Hepatocyte (in vitro differentiated cells): ENCODE measurements around the gene HCAR3. TPM values are rescaled to one million over a fixed set of nuclear protein-coding genes. Genes with fewer than 3 reads are reported as not detected.

ENCODE experiments used
- DNase-seq: peaks from one replicate; pipeline ENCODE4 v3.0.0-alpha.2; 2016; ENCODE audit warnings: low spot score
- H2AFZ ChIP-seq: fragments of 200-600 bp; sonication (generic); 2 replicates; pipeline ENCODE4 v1.6.0; 2016; ENCODE audit warnings: antibody characterized with exemption, mild to moderate bottlenecking
- H3K27ac ChIP-seq: fragments of 200-600 bp; sonication (generic); 2 replicates; pipeline ENCODE4 v1.5.1; 2016; ENCODE audit warnings: mild to moderate bottlenecking
- H3K27me3 ChIP-seq: fragments of 200-600 bp; sonication (generic); 2 replicates; pipeline ENCODE4 v1.6.1; 2016
- H3K36me3 ChIP-seq: fragments of 200-600 bp; sonication (generic); replicated peaks from 2 replicates; pipeline ENCODE4 v1.5.1; 2016; ENCODE audit warnings: low read depth; ENCODE audit not compliant: insufficient read depth
- H3K4me1 ChIP-seq: fragments of 200-600 bp; sonication (generic); 2 replicates; pipeline ENCODE4 v1.5.1; 2016; ENCODE audit warnings: mild to moderate bottlenecking, moderate library complexity; ENCODE audit not compliant: insufficient read depth
- H3K4me2 ChIP-seq: fragments of 200-600 bp; sonication (generic); 2 replicates; pipeline ENCODE4 v1.6.0; 2016
- H3K4me3 ChIP-seq: fragments of 200-600 bp; sonication (generic); 2 replicates; pipeline ENCODE4 v1.5.1; 2016; ENCODE audit warnings: mild to moderate bottlenecking
- H3K79me2 ChIP-seq: fragments of 200-600 bp; sonication (generic); 2 replicates; pipeline ENCODE4 v1.6.0; 2017; ENCODE audit warnings: mild to moderate bottlenecking
- H3K9me2 ChIP-seq: fragments of 200-600 bp; sonication (generic); replicated peaks from 2 replicates; pipeline ENCODE4 v1.6.0; 2017; ENCODE audit warnings: mild to moderate bottlenecking; ENCODE audit not compliant: insufficient read depth
- H3K9me3 ChIP-seq: fragments of 200-600 bp; sonication (generic); 2 replicates; pipeline ENCODE4 v1.5.1; 2016; ENCODE audit warnings: low read depth, mild to moderate bottlenecking
- H4K20me1 ChIP-seq: fragments of 200-600 bp; sonication (generic); 2 replicates; pipeline ENCODE4 v1.6.0; 2016; ENCODE audit warnings: mild to moderate bottlenecking; ENCODE audit not compliant: insufficient read depth, poor library complexity, severe bottlenecking
- EZH2 ChIP-seq: fragments of 200-600 bp; sonication (generic); IDR thresholded peaks from 2 replicates; pipeline ENCODE4 v1.6.1; 2016; ENCODE audit warnings: antibody characterized with exemption, mild to moderate bottlenecking, borderline replicate concordance
- EZH2phosphoT487 ChIP-seq: fragments of 200-600 bp; sonication (generic); IDR thresholded peaks from one replicate; pipeline ENCODE4 v1.6.1; 2018; ENCODE audit warnings: antibody characterized with exemption, mild to moderate bottlenecking, low read depth, moderate library complexity; ENCODE audit not compliant: unreplicated experiment, severe bottlenecking
- WGBS: methylation state at CpG from one replicate; pipeline ENCODE4 v1.1.6; 2016; ENCODE audit warnings: low lambda C conversion rate; ENCODE audit errors: missing lambda C conversion rate; 5-methylcytosine and 5-hydroxymethylcytosine counted together
- polyA plus RNA-seq: library from polyadenylated mRNA; unstranded; fragments of >200 nt; fragmentation: Nextera tagmentation; extraction: Ambion mirVana; gene quantifications from 2 replicates; pipeline ENCODE4 v1.2.1, GENCODE V29; 2016
- total RNA-seq: library from RNA; depleted of rRNA; stranded (reverse); fragments of >200 nt; gene quantifications from 2 replicates; pipeline ENCODE4 v1.2.3, GENCODE V29; 2014
- TF ChIP-seq, protein P1 (sequence below): fragments of 200-600 bp; sonication (generic); IDR thresholded peaks from 2 replicates; pipeline ENCODE4 v1.5.1; 2016; ENCODE audit warnings: antibody characterized with exemption, mild to moderate bottlenecking; ENCODE audit not compliant: poor library complexity

The HCAR3 gene
- total and polyA plus RNA-seq, 2 experiments from 2014 or later = 0.30 to 0.34 TPM

DNA sequence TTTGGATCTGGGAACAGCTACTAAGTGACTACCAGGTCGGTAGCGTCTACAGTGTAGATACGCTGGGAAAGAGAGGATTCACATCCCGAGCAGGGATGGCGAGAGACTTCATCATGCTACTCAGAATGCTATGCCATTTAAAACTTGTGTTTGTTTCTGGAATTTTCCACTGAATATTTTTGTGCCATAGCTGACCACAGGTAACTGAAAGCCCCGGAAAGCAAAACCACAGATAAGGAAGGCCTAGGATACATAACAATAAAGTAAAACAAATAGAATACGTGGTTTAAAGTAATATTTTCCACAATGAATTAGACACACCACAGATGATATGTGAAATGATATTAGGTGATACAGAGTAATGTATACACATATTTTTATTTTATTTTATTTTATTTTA, 22.0 kb upstream of the HCAR3 start:
- no peaks in the 10 kb centered on the region for H3K4me1 ChIP-seq
- H4K20me1 ChIP-seq = no peaks in the 10 kb centered on the region
- H3K27ac ChIP-seq = no peak overlapping the region
- DNase-seq = no peak
- H2AFZ ChIP-seq = no peak overlapping the region
- H3K27me3 ChIP-seq = no peaks in the 10 kb centered on the region
- 78% methylated on average over 7 of the region's 7 CpGs for WGBS
- no peak overlapping the region for H3K4me2 ChIP-seq
- TF ChIP-seq EZH2 = no peak
- TF ChIP-seq, protein P1, sequence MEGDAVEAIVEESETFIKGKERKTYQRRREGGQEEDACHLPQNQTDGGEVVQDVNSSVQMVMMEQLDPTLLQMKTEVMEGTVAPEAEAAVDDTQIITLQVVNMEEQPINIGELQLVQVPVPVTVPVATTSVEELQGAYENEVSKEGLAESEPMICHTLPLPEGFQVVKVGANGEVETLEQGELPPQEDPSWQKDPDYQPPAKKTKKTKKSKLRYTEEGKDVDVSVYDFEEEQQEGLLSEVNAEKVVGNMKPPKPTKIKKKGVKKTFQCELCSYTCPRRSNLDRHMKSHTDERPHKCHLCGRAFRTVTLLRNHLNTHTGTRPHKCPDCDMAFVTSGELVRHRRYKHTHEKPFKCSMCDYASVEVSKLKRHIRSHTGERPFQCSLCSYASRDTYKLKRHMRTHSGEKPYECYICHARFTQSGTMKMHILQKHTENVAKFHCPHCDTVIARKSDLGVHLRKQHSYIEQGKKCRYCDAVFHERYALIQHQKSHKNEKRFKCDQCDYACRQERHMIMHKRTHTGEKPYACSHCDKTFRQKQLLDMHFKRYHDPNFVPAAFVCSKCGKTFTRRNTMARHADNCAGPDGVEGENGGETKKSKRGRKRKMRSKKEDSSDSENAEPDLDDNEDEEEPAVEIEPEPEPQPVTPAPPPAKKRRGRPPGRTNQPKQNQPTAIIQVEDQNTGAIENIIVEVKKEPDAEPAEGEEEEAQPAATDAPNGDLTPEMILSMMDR = no peak
- TF ChIP-seq EZH2phosphoT487 = no peak
- no peaks in the 10 kb centered on the region for H3K36me3 ChIP-seq
- H3K9me2 ChIP-seq = no peaks in the 10 kb centered on the region
- no peaks in the 10 kb centered on the region for H3K79me2 ChIP-seq
- H3K9me3 ChIP-seq = no peaks in the 10 kb centered on the region
- no peak overlapping the region for H3K4me3 ChIP-seq

- Histone ChIP-seq H4K20me1 (no peaks in the 10 kb centered on the region), H3K4me1 (no peaks in the 10 kb centered on the region), H2AFZ (no peak overlapping the region), H3K4me3 (no peak overlapping the region), H3K36me3 (no peaks in the 10 kb centered on the region), H3K27me3 (no peaks in the 10 kb centered on the region), H3K79me2 (no peaks in the 10 kb centered on the region), H3K9me3 (no peaks in the 10 kb centered on the region), H3K27ac (no peak overlapping the region), H3K9me2 (no peaks in the 10 kb centered on the region), H3K4me2 (no peak overlapping the region)
- no peak for DNase-seq
- 86% methylated on average over 4 of the region's 4 CpGs for WGBS
- TF ChIP-seq, protein P1 = no peak
- no peak for TF ChIP-seq EZH2phosphoT487
- no peak for TF ChIP-seq EZH2
Measured at GRCh38 chr12:122732611-122733010, 16.0 kb upstream of the HCAR3 start.

GRCh38 chr12:122732170-122732569, 15.6 kb upstream of the HCAR3 start:
- Histone ChIP-seq H3K36me3 (no peaks in the 10 kb centered on the region), H3K4me2 (no peak overlapping the region), H3K27me3 (no peaks in the 10 kb centered on the region), H3K79me2 (no peaks in the 10 kb centered on the region), H3K4me3 (no peak overlapping the region), H3K9me3 (no peaks in the 10 kb centered on the region), H3K9me2 (no peaks in the 10 kb centered on the region), H3K4me1 (no peaks in the 10 kb centered on the region), H4K20me1 (no peaks in the 10 kb centered on the region), H3K27ac (no peak overlapping the region), H2AFZ (no peak overlapping the region)
- no peak for DNase-seq
- TF ChIP-seq, protein P1 = no peak
- no peak for TF ChIP-seq EZH2phosphoT487
- no peak for TF ChIP-seq EZH2
- 86% methylated on average over 3 of the region's 3 CpGs for WGBS
